ENCODE measurements around the gene CDK14. TPM values are rescaled to one million over a fixed set of nuclear protein-coding genes. Genes with fewer than 3 reads are reported as not detected.

CDK14 gene
- total RNA-seq, 2 donors from 2014 or later, result 5.1 to 5.5 TPM

DNA sequence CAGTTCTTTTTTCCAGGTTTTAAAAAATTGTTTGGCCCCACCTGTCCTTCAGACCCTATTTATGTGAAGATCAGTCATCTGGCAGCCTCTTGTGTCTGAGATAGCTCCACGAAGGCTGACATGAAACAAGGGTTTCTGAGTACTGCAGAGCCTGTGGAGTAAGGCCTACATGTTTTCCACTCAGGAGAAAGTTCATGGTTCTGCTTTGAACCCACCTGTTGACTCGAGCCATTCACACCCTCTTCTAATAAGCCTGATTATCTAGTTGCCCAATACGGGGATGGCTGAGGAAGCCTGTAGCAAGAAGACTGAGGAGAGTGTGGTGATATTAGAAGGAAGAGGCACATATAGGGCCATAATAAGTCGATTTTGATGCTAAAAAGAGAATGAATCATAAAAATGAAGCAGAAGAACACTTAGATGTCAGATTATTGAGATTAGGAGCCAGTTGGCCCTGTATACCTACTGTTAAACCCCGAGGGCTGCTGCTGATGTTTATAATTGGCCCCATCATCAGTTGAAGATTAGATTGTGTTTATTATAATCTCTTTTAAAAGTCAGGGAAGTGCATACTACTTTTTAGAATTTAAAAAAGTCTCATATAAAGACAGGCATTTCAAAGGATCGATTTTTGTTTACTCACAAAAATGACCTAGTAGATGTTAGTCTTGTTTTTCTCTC, 109.4 kb downstream of the CDK14 start:
- DNase-seq (no peak), ATAC-seq (no peak)
- intact Hi-C loops (cut with DNase I, micrococcal nuclease), result no loop called here

GRCh38 chr7:90706072-90706716, 110.1 kb downstream of the CDK14 start:
- intact Hi-C loops (cut with DNase I, micrococcal nuclease), result no loop called here
- DNase-seq (no peak), ATAC-seq (no peak)

DNA sequence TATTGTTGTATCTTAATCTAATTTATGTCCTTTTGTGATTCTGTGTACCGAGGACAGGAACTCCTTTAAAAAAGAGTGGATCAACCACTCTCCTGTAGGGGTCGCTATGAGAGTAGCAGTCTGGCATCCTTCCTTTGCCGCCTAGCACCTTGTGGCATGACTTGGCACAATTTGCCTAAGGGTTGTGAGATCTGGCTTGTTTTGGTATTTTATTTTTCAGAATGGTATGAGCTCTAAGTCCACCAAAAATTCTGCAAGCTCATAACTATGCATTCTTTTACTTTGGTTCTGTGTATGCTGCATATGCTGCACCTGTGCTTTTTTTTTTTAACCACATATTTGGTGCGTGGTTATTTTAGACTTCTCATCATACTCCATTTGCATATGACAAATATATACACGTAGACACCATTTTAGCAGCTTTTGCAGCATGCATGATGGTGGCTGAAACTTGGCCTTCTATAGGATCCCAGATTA, 112.8 kb downstream of the CDK14 start:
- intact Hi-C loops (cut with DNase I, micrococcal nuclease), result no loop called here
- DNase-seq (peak; percentile 30 to 34), ATAC-seq (peak; percentile 70)

- DNase-seq (no peak), ATAC-seq (no peak)
- intact Hi-C loops (cut with DNase I, micrococcal nuclease), result no loop called here
Measured at GRCh38 chr7:90709501-90710465, 113.7 kb downstream of the CDK14 start.

DNA sequence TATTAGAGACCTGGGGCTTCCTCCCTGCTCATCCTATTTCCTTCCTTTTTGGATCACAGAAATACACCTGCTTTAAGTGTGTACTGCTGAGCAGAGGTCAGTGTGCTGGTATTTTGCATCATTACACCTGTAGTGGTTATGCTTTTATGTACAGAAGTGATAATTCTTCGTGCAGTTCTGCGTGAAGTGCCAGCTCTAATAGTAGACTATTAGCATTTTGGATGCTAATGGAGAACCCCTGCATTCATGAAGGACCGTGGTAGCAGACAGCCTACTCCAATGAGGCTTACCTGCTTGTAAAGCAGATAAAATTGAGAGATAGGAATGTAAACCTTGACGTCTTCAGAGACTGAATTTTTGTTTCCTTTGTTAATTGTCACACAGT, 114.3 kb downstream of the CDK14 start:
- DNase-seq, result no peak
- no peak for ATAC-seq
- intact Hi-C loops (cut with DNase I, micrococcal nuclease), result no loop called here

GRCh38 chr7:90713628-90714027, 117.5 kb downstream of the CDK14 start:
- DNase-seq (no peak), ATAC-seq (no peak)
- intact Hi-C loops (cut with DNase I, micrococcal nuclease), result no loop called here

GRCh38 chr7:90715067-90715466, 118.9 kb downstream of the CDK14 start:
- intact Hi-C loops (cut with DNase I, micrococcal nuclease), result no loop called here
- DNase-seq (no peak), ATAC-seq (no peak)

DNA sequence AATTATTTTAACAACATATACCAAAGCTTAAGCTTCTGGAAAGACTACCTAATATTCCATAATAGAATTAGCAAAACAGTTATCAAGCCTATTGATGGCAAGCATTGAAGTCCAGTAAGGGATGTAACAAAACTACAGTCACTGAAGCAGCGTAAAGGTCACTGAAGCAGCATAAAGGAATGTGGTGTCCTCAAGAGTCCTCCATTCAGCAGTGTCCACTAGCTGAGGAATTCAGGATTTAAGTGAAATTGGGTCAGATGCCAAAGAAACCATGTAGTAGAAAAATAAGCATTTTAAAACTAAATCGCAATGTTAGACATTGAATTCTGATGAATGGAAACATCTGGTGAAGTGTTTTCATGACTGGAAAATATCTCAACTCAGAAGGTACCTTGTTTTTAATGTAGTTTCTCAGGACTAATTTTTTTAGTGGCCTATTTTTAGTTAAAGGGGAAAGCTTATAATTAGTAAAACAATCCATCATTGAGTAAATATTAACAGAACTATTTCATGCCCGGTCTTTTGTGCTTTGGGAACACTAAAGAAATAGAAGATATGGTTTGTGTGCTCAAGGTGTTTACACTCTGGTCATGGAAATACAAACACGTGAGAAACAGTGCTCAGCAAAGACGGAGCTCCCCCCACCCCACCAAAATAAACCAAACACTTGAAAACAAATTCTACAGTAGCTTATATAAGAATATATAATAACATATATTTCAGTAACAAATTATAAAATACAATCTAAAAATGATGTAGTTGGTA, 121.4 kb downstream of the CDK14 start:
- intact Hi-C loops (cut with DNase I, micrococcal nuclease), result no loop called here
- DNase-seq (no peak), ATAC-seq (peak; percentile 35)

- intact Hi-C loops (cut with DNase I, micrococcal nuclease), result no loop called here
- DNase-seq (no peak), ATAC-seq (no peak)
Measured at GRCh38 chr7:90719155-90719554, 123.0 kb downstream of the CDK14 start.

- ATAC-seq (peak; percentile 96), DNase-seq (peak; percentile 32 to 49)
- intact Hi-C loops (cut with DNase I, micrococcal nuclease), result no loop called here
Measured at GRCh38 chr7:90720984-90721760, 125.1 kb downstream of the CDK14 start.

DNA sequence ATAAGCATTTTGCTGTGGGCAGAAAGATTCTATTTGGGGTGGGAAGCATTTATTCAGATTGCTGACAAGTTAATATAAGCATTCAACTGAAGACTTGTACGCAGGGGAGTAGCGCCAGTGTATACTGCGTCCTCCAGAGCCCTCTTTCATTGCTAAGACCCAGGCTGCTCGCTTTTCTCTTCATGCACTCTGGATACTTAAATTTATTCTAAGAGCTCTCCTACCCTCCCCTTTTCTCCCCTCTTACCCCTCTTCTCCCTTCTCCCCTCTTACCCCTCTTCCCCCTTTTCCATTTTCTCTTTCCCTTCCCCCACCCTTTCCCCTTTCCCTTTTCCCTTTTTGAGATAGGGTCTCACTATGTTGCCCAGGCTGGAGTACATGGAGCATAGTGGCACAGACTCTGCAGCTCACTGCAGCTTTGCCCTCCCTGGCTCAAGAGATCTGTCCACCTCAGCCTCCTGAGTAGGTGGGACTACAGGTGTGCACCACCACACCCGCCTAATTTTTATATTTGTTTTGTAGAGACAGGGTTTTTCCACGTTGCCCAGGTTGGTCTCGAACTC, 125.8 kb downstream of the CDK14 start:
- intact Hi-C loops (cut with DNase I, micrococcal nuclease), result no loop called here
- no peak for DNase-seq
- ATAC-seq, result no peak

DNA sequence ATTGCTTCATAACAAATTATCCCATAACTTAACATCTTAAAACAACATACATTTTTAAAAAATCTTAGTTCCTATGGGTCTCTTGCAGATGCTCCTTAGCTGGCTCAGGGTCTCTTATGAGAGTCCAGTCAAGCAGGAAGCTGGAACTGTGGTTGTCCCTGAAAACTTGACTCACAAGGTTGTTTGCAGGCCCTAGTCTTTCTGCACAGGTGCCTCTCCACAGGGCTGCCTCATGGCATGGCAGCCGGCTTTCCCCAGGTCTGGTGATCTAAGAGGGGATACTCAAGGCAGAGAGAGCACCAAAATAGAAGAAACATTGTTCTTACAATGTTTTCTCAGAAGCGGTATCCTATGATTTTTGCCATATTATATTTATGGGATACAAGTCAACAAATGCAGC, 127.1 kb downstream of the CDK14 start:
- intact Hi-C loops (cut with DNase I, micrococcal nuclease), result no loop called here
- ATAC-seq, result no peak
- no peak for DNase-seq

GRCh38 chr7:90723866-90724265, 127.7 kb downstream of the CDK14 start:
- intact Hi-C loops (cut with DNase I, micrococcal nuclease), result no loop called here
- DNase-seq (no peak), ATAC-seq (no peak)

DNA sequence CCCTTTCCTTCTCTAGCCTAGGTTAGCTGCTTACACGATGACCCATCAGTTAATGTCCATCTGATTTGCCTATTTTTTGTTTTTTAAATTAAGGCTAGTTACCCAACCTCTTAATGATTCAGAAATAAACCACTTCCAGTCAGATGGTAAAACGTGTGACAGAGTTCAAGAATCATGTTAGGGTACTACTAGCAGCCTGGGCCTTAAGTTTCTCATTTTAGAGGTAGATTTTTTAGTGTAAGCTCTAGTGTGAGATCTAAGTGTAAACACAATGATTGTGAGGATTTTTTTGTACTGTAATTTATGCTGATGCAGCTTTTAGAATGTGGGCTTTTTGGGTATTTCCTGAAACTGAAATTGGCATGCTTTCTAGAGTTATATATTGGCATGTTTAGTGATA, 130.0 kb downstream of the CDK14 start:
- intact Hi-C loops (cut with DNase I, micrococcal nuclease), result no loop called here
- DNase-seq (no peak), ATAC-seq (no peak)

- intact Hi-C loops (cut with DNase I, micrococcal nuclease), result no loop called here
- DNase-seq, result no peak
- peak; percentile 84 for ATAC-seq
Measured at GRCh38 chr7:90726623-90727022, 130.5 kb downstream of the CDK14 start.

DNA sequence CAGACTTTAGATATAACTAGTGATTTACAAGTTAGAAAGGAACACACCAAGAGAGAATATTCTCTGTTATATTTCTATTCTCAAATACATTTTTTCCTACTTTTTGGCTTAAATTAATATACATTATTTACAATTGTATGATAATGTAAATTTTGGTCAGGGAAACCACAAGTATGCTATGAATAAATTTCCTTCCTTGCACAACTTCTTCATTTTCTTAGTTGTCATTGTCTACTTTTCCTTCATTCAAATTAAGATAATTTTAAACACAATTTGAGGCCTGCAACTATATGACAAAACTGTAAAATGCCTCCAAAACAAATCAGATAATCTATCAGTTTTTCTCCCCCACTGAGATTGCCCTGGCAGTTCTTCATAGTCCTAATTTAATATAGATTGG, 131.3 kb downstream of the CDK14 start:
- intact Hi-C loops (cut with DNase I, micrococcal nuclease), result no loop called here
- no peak for DNase-seq
- ATAC-seq, result no peak

DNA sequence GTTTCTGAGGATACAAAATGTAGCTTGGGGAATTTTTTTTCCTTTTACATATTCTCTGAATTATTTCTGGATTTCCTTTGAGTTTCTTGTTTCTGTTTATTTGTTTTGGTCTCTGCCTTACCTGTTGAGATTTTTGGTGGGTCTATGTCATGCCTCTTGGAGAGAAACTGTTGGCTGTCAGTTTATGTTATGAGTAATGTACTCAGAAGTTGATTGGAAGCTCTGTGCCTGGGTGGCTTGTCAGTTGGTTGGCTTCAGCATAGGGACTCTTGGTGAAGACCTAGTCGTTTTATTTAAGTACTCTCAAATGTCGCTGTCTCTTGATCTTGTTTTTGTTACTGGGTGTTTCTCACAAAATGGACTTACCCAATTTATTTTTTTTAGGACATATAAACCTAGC, 132.4 kb downstream of the CDK14 start:
- DNase-seq (no peak), ATAC-seq (no peak)
- intact Hi-C loops (cut with DNase I, micrococcal nuclease), result no loop called here

All from left colon (tissue), 2 donors.